Measurements from ENCODE around the gene SLC22A25.
"Not testable (repeated sequence)": the region's sequence is repeated elsewhere in the genome, so short reads cannot be mapped to it uniquely, and the experiment has no call there.

SLC22A25 gene

DNA sequence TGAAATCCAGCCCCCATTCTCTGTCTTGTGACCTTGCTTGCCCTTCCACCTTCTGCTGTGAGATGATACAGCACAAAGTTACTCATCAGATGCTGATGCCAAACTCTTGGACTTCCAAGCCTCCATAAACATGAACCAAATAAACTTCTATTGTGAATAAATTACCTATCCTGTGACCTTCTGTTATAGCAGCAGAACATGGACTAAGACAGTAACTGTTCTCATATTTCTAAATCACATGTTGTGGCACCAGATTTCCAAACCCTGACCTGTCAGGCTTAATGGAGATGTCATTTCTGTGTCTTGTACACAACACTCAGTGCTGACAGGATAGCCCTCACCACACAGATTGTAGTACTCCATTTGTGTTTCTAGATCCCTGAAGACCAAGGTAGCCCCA is 6.0 kb downstream of the SLC22A25 start:
- TF ChIP-seq, protein P1, sequence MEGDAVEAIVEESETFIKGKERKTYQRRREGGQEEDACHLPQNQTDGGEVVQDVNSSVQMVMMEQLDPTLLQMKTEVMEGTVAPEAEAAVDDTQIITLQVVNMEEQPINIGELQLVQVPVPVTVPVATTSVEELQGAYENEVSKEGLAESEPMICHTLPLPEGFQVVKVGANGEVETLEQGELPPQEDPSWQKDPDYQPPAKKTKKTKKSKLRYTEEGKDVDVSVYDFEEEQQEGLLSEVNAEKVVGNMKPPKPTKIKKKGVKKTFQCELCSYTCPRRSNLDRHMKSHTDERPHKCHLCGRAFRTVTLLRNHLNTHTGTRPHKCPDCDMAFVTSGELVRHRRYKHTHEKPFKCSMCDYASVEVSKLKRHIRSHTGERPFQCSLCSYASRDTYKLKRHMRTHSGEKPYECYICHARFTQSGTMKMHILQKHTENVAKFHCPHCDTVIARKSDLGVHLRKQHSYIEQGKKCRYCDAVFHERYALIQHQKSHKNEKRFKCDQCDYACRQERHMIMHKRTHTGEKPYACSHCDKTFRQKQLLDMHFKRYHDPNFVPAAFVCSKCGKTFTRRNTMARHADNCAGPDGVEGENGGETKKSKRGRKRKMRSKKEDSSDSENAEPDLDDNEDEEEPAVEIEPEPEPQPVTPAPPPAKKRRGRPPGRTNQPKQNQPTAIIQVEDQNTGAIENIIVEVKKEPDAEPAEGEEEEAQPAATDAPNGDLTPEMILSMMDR (IDR thresholded peaks at IDR 0.05; ENCODE audit: control extremely low read depth, extremely low read depth, low read depth, missing control alignments): no peak
- ChIA-PET POLR2A (no interaction called here), CTCF (no interaction called here)
- no peak for DNase-seq (ENCODE audit: extremely low spot score)

DNA sequence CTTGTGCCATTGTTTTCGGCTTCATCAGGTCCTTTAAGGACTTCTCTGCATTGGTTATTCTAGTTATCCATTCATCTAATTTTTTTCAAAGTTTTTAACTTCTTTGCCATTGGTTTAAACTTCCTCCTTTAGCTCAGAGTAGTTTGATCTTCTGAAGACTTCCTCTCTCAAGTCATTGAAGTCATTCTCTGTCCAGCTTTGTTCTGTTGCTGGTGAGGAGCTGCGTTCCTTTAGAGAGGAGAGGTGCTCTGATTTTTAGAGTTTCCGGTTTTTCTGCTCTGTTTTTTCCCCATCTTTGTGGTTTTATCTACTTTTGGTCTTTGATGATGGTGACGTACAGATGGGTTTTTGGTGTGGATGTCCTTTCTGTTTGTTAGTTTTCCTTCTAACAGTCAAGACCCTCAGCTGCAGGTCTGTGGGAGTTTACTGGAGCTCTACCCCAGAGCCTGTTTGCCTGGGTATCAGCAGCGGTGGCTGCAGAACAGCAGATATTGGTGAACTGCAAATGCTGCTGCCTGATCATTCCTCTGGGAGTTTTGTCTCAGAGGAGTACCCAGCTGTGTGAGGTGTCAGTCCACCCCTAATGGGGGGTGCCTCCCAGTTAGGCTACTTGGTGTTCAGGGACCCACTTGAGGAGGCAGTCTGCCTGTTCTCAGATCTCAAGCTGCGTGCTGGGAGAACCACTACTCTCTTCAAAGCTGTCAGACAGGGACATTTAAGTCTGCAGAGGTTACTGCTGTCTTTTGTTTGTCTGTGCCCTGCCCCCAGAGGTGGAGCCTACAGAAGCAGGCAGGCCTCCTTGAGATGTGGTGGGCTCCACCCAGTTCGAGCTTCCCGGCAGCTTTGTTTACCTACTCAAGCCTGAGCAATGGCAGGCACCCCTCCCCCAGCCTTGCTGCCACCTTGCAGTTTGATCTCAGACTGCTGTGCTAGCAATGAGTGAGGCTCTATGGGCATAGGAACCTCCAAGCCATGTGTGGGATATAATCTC is 7.6 kb downstream of the SLC22A25 start:
- DNase-seq (ENCODE audit: extremely low spot score); POLR2A ChIA-PET; CTCF ChIA-PET: not testable (repeated sequence)

DNA sequence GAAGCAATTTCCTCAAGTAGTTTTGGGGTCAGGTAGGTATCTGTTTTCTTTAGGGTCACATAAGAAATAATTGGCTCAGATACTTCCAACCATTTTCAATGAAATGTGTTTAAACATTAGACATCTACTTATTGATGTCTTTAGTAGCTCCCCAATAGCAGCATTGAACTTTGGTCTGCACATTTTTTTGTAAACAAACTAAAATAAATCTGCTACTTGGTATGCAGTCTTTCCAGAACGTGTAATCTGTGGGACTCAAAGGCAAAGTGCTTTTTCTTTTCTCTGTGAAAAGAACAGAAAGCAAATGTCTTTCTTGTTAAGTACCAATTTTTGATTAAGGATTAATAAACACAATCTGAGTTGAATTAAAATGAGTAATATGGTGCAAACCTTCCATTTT is 13.6 kb downstream of the SLC22A25 start:
- ChIA-PET POLR2A (no interaction called here), CTCF (no interaction called here)
- no peak for DNase-seq (ENCODE audit: extremely low spot score)
- TF ChIP-seq, protein P1 (IDR thresholded peaks at IDR 0.05; ENCODE audit: control extremely low read depth, extremely low read depth, low read depth, missing control alignments): no peak

DNA sequence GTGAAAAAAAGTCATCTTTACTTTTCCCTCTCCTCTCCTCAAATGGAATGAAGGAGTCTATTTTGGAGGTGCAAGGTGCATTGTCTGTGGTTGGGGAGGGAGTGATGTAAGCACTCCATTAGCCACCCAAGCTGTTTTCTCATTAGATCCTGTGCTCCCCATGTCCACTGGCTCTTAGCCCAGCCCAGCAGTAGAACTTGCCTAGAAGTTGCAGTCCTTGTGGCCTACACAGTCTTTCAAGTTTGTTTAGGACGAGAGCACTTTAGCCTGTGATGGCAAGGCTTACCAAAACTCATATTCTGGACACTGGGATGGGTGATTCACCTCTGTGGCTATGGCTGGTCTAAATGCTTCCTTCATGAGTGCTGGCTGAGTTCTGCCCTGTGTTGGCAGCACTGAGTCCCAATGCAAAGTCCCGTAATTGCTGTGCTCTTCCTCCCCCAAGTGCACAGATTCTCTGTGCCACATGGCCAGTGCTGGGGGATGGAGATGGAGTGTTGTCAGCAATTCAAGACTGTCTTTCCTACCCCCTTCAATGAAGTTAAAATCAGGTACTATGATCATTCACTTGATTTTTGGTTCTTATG is 15.8 kb downstream of the SLC22A25 start:
- POLR2A ChIA-PET: no interaction called here
- TF ChIP-seq, protein P1 (IDR thresholded peaks at IDR 0.05; ENCODE audit: control extremely low read depth, extremely low read depth, low read depth, missing control alignments): no peak
- no peak for DNase-seq (ENCODE audit: extremely low spot score)
- CTCF ChIA-PET: interaction anchor here (1.0 kb wide), 1 partner anchor 14 kb away, joined by 3 read pairs; no protein-coding TSS in a partner anchor

DNA sequence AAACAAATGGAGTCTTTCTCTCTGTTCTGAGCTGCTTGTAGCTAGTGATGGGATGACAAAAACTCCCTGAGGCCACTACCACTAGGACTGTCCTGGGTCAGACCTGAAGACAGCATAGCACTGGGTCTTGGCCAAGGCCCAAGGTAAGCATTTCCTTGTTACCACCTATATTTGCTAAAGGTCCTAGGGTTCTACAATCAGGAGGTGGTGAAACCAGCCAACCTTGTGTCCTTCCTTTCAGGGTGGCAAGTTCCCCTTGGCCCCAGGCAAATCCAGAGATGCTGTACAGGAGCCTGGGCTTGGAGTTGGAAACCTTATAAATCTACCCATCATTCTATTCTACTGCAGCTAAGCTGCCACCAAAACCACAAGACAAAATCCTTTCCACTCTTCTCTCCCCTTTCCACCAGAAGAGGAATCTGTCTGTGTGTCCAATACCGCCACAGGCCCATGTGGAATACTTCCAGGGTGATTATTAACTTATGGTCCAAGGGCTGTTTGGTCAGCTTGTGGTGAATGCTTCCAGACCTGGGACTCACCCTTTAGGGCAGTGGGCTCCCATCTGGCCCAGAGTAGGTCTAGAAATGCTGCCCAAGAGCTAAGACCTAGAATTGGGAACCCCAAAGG is 16.8 kb downstream of the SLC22A25 start:
- POLR2A ChIA-PET: no interaction called here
- TF ChIP-seq, protein P1 (IDR thresholded peaks at IDR 0.05; ENCODE audit: control extremely low read depth, extremely low read depth, low read depth, missing control alignments): no peak
- DNase-seq (ENCODE audit: extremely low spot score): no peak
- CTCF ChIA-PET: no interaction called here

DNA sequence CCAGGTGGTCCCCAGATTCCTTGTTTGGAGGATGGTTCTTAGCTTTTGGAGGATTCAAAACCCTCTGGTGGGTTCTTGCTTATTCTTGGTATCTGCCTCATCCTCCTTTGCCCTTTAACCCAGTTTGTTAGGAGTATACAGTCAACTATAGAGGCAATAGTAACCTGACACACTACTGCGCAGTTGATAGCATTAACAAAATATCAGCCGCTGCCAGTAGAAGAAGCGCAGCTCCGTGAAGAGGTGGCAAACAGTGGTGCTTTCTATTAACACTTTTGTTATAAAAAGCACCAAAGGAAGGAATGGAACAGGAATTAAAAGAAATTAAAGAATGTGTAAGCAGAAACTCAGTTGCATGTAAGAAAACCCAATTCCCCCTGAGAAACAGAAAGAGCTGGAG is 29.3 kb downstream of the SLC22A25 start:
- TF ChIP-seq, protein P1 (IDR thresholded peaks at IDR 0.05; ENCODE audit: control extremely low read depth, extremely low read depth, low read depth, missing control alignments): no peak
- ChIA-PET POLR2A (no interaction called here), CTCF (interaction anchor here (1.4 to 3.4 kb wide), 4 partner anchors 9 to 308 kb away, joined by 3 to 17 read pairs (median 4); no protein-coding TSS in a partner anchor)
- DNase-seq (ENCODE audit: extremely low spot score): no peak
